GM19023 (cell line): ENCODE data around the gene MLYCD.

ENCODE experiments used
- ATAC-seq: cut with Tn5 transposase; IDR thresholded peaks from one replicate; pipeline ENCODE4 v1.9.1; 2021; ENCODE audit warnings: mild to moderate bottlenecking, moderate library complexity; ENCODE audit not compliant: unreplicated experiment

MLYCD gene

GRCh38 chr16:83898463-83899271 is at the start of gene MLYCD:
Gene MLYCD (plus strand): TSS chr16:83899115. CDS start chr16:83899145, 30 bp downstream.
- ATAC-seq: peak; percentile 86

- ATAC-seq: no peak
These were observed 49.5 kb upstream of the MLYCD start for GRCh38 chr16:83849421-83849820.

- ATAC-seq: no peak
These were observed 48.0 kb upstream of the MLYCD start for GRCh38 chr16:83850947-83851346.

- ATAC-seq: no peak
These were observed 47.4 kb upstream of the MLYCD start for GRCh38 chr16:83851473-83851872.

- no peak for ATAC-seq
These were observed 46.1 kb upstream of the MLYCD start for GRCh38 chr16:83852774-83853173.

GRCh38 chr16:83853834-83854233 is 45.1 kb upstream of the MLYCD start:
- no peak for ATAC-seq

- no peak for ATAC-seq
These were observed 44.5 kb upstream of the MLYCD start for GRCh38 chr16:83854420-83854819.

- ATAC-seq: no peak
These were observed 42.1 kb upstream of the MLYCD start for GRCh38 chr16:83856792-83857191.

GRCh38 chr16:83859265-83859664 is 39.6 kb upstream of the MLYCD start:
- no peak for ATAC-seq

- no peak for ATAC-seq
These were observed 36.3 kb upstream of the MLYCD start for GRCh38 chr16:83862661-83863060.

GRCh38 chr16:83863682-83864081 is 35.2 kb upstream of the MLYCD start:
- ATAC-seq: no peak

- ATAC-seq: no peak
These were observed 28.1 kb upstream of the MLYCD start for GRCh38 chr16:83870830-83871229.

GRCh38 chr16:83878838-83879237 is 20.1 kb upstream of the MLYCD start:
- no peak for ATAC-seq

- ATAC-seq: no peak
These were observed 16.6 kb upstream of the MLYCD start for GRCh38 chr16:83882163-83882885.

GRCh38 chr16:83886199-83886971 is 12.5 kb upstream of the MLYCD start:
- ATAC-seq: no peak

- no peak for ATAC-seq
These were observed 11.8 kb upstream of the MLYCD start for GRCh38 chr16:83887080-83887479.

- no peak for ATAC-seq
These were observed 11.4 kb upstream of the MLYCD start for GRCh38 chr16:83887564-83887963.

- no peak for ATAC-seq
These were observed 10.3 kb upstream of the MLYCD start for GRCh38 chr16:83888672-83889044.

- no peak for ATAC-seq
These were observed 8.6 kb upstream of the MLYCD start for GRCh38 chr16:83890359-83890758.

- no peak for ATAC-seq
These were observed 7.2 kb upstream of the MLYCD start for GRCh38 chr16:83891742-83892141.

- no peak for ATAC-seq
These were observed 3.7 kb upstream of the MLYCD start for GRCh38 chr16:83895243-83895642.

- no peak for ATAC-seq
These were observed 3.0 kb upstream of the MLYCD start for GRCh38 chr16:83895942-83896341.
